Activated CD4-positive, alpha-beta memory T cell treated with anti-CD3 and anti-CD28 coated beads for 36 hours (primary cell): Measurements from ENCODE around the gene CCDC80. TPM values are rescaled to one million over a fixed set of nuclear protein-coding genes. Genes with fewer than 3 reads are reported as not detected.

Experiments used
- CTCF ChIA-PET: fragments of 350-600 bp; sonication (Branson Sonifier 250); formaldehyde crosslinking; loops from one replicate; lab custom pipeline; 2021; ENCODE audit warnings: antibody characterized with exemption, inconsistent platforms; lab: Charles Lee
- POLR2A ChIA-PET: fragments of 350-600 bp; sonication (Branson Sonifier 250); formaldehyde crosslinking; loops from one replicate; lab custom pipeline; 2021; ENCODE audit warnings: antibody characterized with exemption; lab: Charles Lee
- DNase-seq: peaks from one replicate; pipeline ENCODE4 v3.0.0-alpha.2; 2020
- H3K27ac Mint-ChIP-seq: one replicate; pipeline ENCODE4 v1.8.0; 2021; ENCODE audit warnings: mixed read lengths
- H3K27me3 Mint-ChIP-seq: one replicate; pipeline ENCODE4 v1.8.0; 2021; ENCODE audit warnings: mixed read lengths
- H3K36me3 Mint-ChIP-seq: one replicate; pipeline ENCODE4 v1.8.0; 2021; ENCODE audit warnings: mixed read lengths
- H3K4me1 Mint-ChIP-seq: one replicate; pipeline ENCODE4 v1.8.0; 2021; ENCODE audit warnings: low read depth, mixed read lengths
- H3K4me3 Mint-ChIP-seq: one replicate; pipeline ENCODE4 v1.8.0; 2021; ENCODE audit warnings: mild to moderate bottlenecking, mixed read lengths
- H3K9me3 Mint-ChIP-seq: one replicate; pipeline ENCODE4 v1.8.0; 2021; ENCODE audit warnings: mixed read lengths
- intact Hi-C: fragments of 100-400 bp; cut with micrococcal nuclease; formaldehyde crosslinking; loops from one replicate; pipeline ENCODE4 v1.15.1; 2023
- total RNA-seq, 2 experiments: library from RNA; stranded (reverse); gene quantifications; one replicate each; pipeline ENCODE4 v1.2.3, GENCODE V29; 2021

CCDC80 gene
- total RNA-seq, 2 experiments from 2014 or later: not detected

DNA sequence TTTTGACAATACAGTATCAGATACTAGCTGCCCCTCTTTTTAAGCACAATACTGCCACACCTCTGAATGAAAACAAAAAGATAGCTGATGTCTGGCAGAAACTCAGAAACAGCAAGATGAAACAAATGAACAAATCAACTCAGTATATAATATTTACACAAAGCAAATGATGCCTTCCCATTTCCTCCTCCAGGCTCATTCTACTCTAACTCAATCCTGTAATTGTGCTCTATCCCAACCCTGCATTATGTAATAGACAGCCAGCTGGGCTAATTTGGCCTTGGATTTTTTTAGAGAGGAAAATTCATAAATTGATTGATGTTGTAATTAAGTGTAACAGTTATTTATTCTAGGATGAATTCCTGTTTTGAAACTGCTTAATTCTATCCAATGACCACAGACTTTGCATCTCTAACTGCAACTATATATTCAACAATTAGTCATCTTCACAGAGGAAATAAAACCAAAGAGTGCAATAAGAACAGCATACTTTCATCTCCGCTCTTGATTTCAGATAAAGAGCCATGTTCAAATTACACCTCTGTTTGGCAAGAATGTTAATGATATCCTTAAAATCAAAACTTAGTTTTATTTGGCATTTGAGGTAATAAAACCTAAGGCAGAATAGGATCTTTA lies 85.3 kb downstream of the CCDC80 start:
- CTCF ChIA-PET: no interaction called here
- intact Hi-C loops: no loop called here
- H3K9me3 Mint-ChIP-seq: no peaks in the 10 kb centered on the region
- no peak overlapping the region for H3K27ac Mint-ChIP-seq
- no peak overlapping the region for H3K4me3 Mint-ChIP-seq
- H3K36me3 Mint-ChIP-seq: peaks cover 28% of the 10 kb centered on the region
- peaks cover 48% of the 10 kb centered on the region for H3K4me1 Mint-ChIP-seq
- POLR2A ChIA-PET: no interaction called here
- H3K27me3 Mint-ChIP-seq: no peaks in the 10 kb centered on the region
- no peak for DNase-seq

DNA sequence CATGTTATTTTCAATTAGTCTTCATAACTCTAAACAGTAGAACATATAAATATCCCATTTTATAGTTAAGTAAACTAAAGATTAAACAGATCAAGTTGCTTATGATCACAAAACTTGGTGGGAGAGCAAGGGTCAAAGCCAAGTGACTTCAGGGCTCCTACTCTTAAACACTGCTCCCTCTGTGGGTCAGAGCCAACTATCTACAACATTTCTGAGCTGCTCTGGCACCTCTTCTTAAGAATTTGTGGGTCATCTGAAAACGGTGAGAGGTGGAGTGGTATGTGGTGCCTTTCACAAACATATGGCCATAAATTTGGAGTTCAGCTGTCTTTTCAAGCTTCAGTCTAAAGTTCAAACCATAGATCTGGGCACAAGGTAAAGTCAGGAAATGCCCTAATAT lies 90.1 kb downstream of the CCDC80 start:
- H3K4me1 Mint-ChIP-seq: peaks cover 26% of the 10 kb centered on the region
- ChIA-PET POLR2A (no interaction called here), CTCF (interaction anchor here (0.7 kb wide), 1 partner anchor 11 kb away, joined by 3 read pairs; no protein-coding TSS in a partner anchor)
- H3K9me3 Mint-ChIP-seq: no peaks in the 10 kb centered on the region
- no peak overlapping the region for H3K27ac Mint-ChIP-seq
- no peak for DNase-seq
- intact Hi-C loops: no loop called here
- H3K36me3 Mint-ChIP-seq: peaks cover 28% of the 10 kb centered on the region
- H3K4me3 Mint-ChIP-seq: no peak overlapping the region
- no peaks in the 10 kb centered on the region for H3K27me3 Mint-ChIP-seq

Other genes with a start within 250 kb of the CCDC80 start
- gene BTLA, start 141.7 kb downstream of the CCDC80 start, total RNA-seq: 10 to 100 TPM; 17.3 to 18.7 TPM
- gene ATG3, start 79.2 kb downstream of the CCDC80 start, total RNA-seq: 10 to 100 TPM; 58.1 to 59.5 TPM
- 10 to 100 TPM; 15.5 to 17.8 TPM for gene SLC35A5, start 79.1 kb downstream of the CCDC80 start, total RNA-seq
- gene CD200R1L, start 205.7 kb upstream of the CCDC80 start, total RNA-seq: not detected